Measurements from ENCODE around the gene TDRD9.

TDRD9 gene

GRCh38 chr14:104076743-104077142, 148.5 kb downstream of the TDRD9 start:
- DNase-seq (ENCODE audit: low spot score) = no peak

GRCh38 chr14:104078031-104078455, 149.8 kb downstream of the TDRD9 start:
- DNase-seq (ENCODE audit: low spot score) = peak; percentile 85

- DNase-seq (ENCODE audit: low spot score) = no peak
Observed at GRCh38 chr14:104080376-104081260, 152.4 kb downstream of the TDRD9 start.

- no peak for DNase-seq (ENCODE audit: low spot score)
Observed at GRCh38 chr14:104081261-104081835, 153.1 kb downstream of the TDRD9 start.

- DNase-seq (ENCODE audit: low spot score) = no peak
Observed at GRCh38 chr14:104081951-104082464, 153.8 kb downstream of the TDRD9 start.

- DNase-seq (ENCODE audit: low spot score) = no peak
Observed at GRCh38 chr14:104082807-104083206, 154.6 kb downstream of the TDRD9 start.

DNA sequence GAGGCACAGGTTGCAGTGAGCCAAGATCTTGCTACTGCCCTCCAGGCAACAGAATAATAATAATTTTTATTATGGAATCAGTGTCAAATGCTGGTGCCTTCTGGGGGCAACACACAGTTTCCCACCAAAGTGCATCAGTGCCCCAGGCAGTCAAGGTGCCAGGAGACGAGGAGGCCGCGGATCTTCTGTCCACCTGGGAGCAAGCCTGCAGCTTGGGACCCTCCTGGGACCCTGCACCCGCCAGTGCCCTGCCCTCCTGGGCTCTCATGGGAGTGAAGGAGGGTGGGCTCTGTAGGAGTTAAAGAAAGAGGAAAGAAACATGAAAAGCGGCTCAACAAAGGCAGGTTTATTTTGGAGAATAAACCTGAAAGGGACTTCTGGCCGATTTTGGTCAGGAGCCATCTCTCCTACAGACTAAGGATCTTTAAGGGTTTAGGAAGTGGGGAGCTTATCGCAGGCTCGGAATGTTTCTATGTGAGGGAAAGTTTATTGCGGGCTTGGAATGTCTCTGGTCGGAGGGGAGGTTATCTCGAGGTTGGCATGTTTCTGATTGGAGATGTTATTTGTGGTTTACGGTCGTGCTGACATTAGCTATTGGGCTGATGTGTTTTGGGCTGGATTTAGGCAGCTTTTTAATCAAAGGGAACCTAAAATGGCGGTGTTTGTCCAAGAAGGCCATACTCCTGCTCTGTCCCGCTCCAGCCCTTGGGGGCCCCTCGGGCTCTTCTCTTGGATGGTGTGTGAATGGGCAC, 156.2 kb downstream of the TDRD9 start:
- no peak for DNase-seq (ENCODE audit: low spot score)

- no peak for DNase-seq (ENCODE audit: low spot score)
Observed at GRCh38 chr14:104085032-104085888, 157.0 kb downstream of the TDRD9 start, which contains the start of gene ASPG. Gene ASPG, plus strand, starts transcription at chr14:104085700. Its CDS starts 71 bp downstream, at chr14:104085771.

DNA sequence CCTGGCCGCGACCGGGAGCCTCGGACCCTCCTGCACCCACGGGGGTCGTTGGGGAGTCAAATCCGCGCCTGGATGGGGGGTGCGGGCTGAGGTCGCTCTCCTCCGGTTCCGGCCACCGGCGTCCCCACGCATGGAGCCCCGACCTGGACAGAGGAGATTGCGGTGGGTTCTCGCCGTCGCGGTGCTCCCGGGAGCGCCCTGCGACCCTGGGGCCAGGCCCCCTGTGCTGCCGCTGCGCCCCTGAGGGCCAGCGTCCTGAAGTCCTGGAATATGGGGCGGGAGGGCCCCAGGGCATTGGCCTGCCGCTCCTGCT, 157.6 kb downstream of the TDRD9 start:
- no peak for DNase-seq (ENCODE audit: low spot score)

DNA sequence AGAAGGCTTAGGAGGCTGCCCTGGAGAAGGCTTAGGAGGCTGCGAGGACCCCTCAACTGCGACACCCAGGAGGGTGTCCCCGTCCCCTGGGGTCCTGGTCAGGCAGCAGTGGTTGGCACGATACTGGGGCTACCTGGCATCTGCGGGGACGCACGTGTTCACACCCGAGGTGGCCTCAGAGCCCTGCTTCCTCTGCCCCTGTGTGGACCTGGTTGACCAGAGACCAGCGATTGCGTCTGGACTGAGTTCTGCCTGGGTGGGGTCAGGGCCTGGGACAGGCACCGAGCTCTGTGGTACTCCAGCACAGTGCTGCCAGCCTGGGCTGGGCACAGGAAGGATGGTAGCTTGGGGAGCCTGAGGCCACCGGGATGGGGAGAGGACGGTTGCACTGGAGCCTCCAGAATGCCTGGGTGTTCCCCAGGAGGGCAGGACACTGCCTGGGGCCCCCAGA, 158.0 kb downstream of the TDRD9 start:
- DNase-seq (ENCODE audit: low spot score) = no peak

GRCh38 chr14:104086661-104087461, 158.6 kb downstream of the TDRD9 start:
- DNase-seq (ENCODE audit: low spot score) = no peak

- DNase-seq (ENCODE audit: low spot score) = no peak
Observed at GRCh38 chr14:104087505-104087904, 159.2 kb downstream of the TDRD9 start.

DNA sequence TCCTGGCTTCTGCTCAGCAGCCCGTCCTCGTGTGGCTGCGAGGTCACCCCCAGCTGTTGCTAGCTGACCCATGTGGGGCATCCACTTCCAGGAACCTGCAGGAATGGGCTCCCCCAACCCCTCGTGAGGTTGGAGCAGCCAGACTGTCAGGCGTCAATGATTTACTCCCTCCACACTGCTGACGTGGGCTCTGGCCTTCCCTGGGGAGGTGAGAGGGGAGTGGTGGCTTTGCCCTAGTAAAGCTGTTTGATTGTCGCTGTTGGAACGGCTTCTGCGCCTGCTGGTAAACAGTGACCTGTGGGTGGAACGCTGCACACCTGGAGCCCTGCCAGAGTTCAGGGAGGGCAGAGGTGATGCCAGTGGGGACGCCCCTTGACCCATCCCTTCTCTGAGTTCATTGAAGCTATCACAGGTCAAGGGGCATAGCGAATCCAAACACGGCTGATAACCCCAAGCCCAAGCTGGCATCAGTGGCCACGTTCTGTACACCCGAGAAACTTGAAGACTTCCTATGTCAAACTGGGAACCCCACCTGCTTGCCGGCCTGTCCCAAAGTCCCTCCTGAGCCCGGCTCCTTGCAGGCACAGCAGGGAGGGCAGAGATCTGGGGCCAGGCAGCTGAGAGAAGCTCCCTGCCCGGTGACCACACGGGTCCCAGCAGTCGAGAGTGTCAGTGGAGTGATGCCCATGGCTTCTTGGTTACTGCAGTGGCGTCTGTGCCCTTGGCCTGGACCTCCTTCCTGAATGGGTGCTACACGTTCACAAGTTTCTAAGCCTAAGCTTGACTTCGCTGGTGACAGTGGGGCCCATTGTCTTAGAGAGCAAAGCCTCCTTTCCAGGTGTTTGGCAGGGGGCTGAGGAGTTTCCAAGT, 160.0 kb downstream of the TDRD9 start:
- no peak for DNase-seq (ENCODE audit: low spot score)

DNA sequence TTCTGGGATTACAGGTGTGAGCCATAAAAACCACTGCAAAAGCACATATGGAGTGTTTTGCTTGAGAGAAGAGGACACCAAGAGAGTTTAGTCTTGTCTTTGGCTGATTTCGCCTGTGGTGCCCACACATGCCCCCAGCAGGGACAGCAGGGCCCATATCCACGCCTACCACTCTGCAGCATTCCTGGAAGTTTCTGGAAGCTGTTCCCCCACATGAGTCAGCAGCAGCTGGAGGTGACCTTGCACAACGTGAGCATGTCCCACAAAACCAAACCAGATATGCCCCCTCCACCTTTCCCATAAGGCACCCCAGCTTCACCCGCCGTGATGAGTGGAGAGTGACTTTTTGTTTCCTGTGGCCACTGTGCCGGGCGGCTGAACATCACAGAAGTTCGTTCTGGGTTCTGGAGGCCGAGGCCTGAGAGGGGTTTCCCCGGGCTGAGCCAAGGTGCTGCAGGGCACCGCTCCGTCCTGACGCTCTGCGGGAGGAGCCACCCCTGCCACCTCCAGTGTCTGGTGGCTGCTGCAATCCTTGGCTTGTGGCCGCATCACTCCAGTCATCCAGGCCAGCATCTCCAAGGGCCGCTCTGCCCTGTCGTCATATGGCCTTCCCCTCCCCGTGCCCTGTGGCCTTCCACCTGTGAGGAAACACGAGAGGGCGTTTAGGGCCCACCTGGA, 162.0 kb downstream of the TDRD9 start:
- no peak for DNase-seq (ENCODE audit: low spot score)

DNA sequence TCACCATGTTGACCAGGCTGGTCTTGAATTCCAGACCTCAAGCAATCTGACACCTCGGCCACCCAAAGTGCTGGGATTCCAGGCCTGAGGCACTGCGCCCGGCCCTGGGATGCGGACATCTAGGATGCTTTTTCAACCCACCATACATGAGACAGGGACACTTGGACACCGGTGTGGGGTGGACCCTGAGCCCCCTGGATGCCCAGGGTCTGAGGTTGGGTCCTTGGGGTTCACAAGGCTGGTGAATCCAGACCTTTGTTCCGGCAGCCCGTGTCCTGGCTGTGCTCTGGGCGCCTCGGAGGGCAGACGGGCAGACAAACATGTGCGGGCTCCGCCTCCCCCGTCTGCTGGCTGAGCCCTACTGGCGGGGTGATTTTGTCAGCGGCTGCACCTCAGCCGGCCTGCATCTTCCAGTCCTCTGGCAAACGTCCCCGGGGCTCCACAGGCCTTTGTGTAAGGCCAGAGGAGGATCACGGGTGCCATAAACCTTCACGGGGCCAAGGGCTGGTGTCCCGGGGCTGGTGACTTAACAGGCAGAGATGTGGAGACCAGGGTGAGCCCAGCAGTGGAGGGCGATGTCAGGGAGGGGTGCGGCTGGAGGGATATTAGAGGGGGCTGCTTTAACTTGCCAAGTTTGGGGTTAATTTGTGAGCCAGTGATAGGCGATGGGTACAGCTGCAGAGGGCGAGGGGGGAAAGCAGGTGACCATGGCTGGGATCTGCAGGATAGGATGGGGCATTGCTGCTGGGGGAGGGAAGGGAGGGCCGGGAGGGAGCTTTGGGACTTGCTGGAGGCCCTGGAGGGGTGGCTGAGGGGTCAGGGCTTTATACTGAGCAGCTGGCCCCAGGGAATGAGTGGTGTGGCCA, 163.0 kb downstream of the TDRD9 start:
- no peak for DNase-seq (ENCODE audit: low spot score)

- no peak for DNase-seq (ENCODE audit: low spot score)
Observed at GRCh38 chr14:104091927-104092771, 163.9 kb downstream of the TDRD9 start.

- no peak for DNase-seq (ENCODE audit: low spot score)
Observed at GRCh38 chr14:104092931-104093365, 164.7 kb downstream of the TDRD9 start.

Measured in hematopoietic multipotent progenitor cell treated with erythropoietin and hydrocortisone succinate and interleukin-3 and kit ligand, for 15 days (in vitro differentiated cells).